Caco-2 (cell line): ENCODE data around the gene VIPR2. TPM values are rescaled to one million over a fixed set of nuclear protein-coding genes. Genes with fewer than 3 reads are reported as not detected.

Experiments
- BruUV-seq: library from RNA; stranded (reverse); fragments of 400-500 nt; replicated peaks from 2 replicates; lab custom pipeline; 2021; lab: Mats Ljungman, UMichigan
- CTCF ChIA-PET: fragments of 300-600 bp; sonication (Branson Sonifier 250); formaldehyde crosslinking; loops from one replicate; lab custom pipeline; 2022; ENCODE audit warnings: antibody characterized with exemption; lab: Charles Lee
- POLR2A ChIA-PET: fragments of 300-600 bp; sonication (Branson Sonifier 250); formaldehyde crosslinking; loops from one replicate; lab custom pipeline; 2022; ENCODE audit warnings: antibody characterized with exemption; lab: Charles Lee
- DNase-seq, 2 experiments: peaks; one replicate each; pipeline versions ENCODE4 v3.0.0 to v3.0.0-alpha.2; 2020 to 2022
- H3K27me3 ChIP-seq: replicated peaks from 2 replicates; pipeline ENCODE4 v1.6.0; 2011; ENCODE audit warnings: low read length; ENCODE audit not compliant: control insufficient read depth, insufficient read depth
- H3K36me3 ChIP-seq: 2 replicates; pipeline ENCODE4 v1.5.1; 2011; ENCODE audit warnings: low read length; ENCODE audit not compliant: control insufficient read depth, insufficient read depth
- H3K4me1 ChIP-seq: fragments of 250-450 bp; sonication (Bioruptor Pico); 2 replicates; pipeline ENCODE4 v1.5.1; 2020; ENCODE audit warnings: mild to moderate bottlenecking
- H3K4me3 ChIP-seq: 2 replicates; pipeline ENCODE4 v1.5.1; 2011; ENCODE audit warnings: low read depth, mild to moderate bottlenecking, control low read depth, low read length
- H3K9me3 ChIP-seq: fragments of 250-450 bp; sonication (Bioruptor Pico); 2 replicates; pipeline ENCODE4 v1.5.1; 2020; ENCODE audit warnings: mild to moderate bottlenecking, moderate library complexity
- H3K27ac Mint-ChIP-seq: one replicate; pipeline ENCODE4 v1.8.0; 2022; ENCODE audit warnings: mixed read lengths; ENCODE audit not compliant: unreplicated experiment
- H3K27me3 Mint-ChIP-seq: one replicate; pipeline ENCODE4 v1.8.0; 2022; ENCODE audit warnings: mixed read lengths; ENCODE audit not compliant: insufficient read depth, unreplicated experiment
- H3K36me3 Mint-ChIP-seq: one replicate; pipeline ENCODE4 v1.8.0; 2022; ENCODE audit warnings: mild to moderate bottlenecking, mixed read lengths; ENCODE audit not compliant: insufficient read depth, unreplicated experiment
- H3K4me1 Mint-ChIP-seq: one replicate; pipeline ENCODE4 v1.8.0; 2022; ENCODE audit warnings: low read depth, mixed read lengths; ENCODE audit not compliant: unreplicated experiment
- H3K4me3 Mint-ChIP-seq: one replicate; pipeline ENCODE4 v1.8.0; 2022; ENCODE audit warnings: mild to moderate bottlenecking, moderate library complexity, mixed read lengths; ENCODE audit not compliant: unreplicated experiment
- H3K9me3 Mint-ChIP-seq: one replicate; pipeline ENCODE4 v1.8.0; 2022; ENCODE audit warnings: mixed read lengths; ENCODE audit not compliant: unreplicated experiment
- CTCF ChIP-seq, 2 experiments: fragments of 200-600 bp in 1 of 2; IDR thresholded peaks; 1 replicate in 1 of 2; 2 replicates in 1 of 2; pipeline versions ENCODE4 v1.5.1 to v1.8.0; 2011 to 2022; ENCODE audit warnings: antibody characterized with exemption in 1 of 2, control low read depth in 1 of 2, inconsistent platforms in 1 of 2, low read depth in 1 of 2, low read length in 1 of 2, mild to moderate bottlenecking in 1 of 2, moderate library complexity in 1 of 2; ENCODE audit not compliant: insufficient read depth in 1 of 2, severe bottlenecking in 1 of 2, unreplicated experiment in 1 of 2
- intact Hi-C: fragments of 100-400 bp; cut with micrococcal nuclease; formaldehyde crosslinking; loops from one replicate; pipeline ENCODE4 v1.10.0; 2022; ENCODE audit not compliant: unreplicated experiment
- total RNA-seq: library from RNA; stranded (reverse); gene quantifications from 2 replicates; pipeline ENCODE4 v1.2.3, GENCODE V29; 2022

VIPR2 gene
- total RNA-seq, 1 experiment from 2014 or later = not detected

GRCh38 chr7:159015081-159015453, 129.6 kb downstream of the VIPR2 start:
- H3K4me1 ChIP-seq = peaks cover 15% of the 10 kb centered on the region
- no peak overlapping the region for H3K4me3 ChIP-seq
- intact Hi-C loops = no loop called here
- 0 out of 2 replicates have a peak, but pooled peaks cover 2% of the 10 kb centered on the region for H3K9me3 ChIP-seq
- H3K27ac Mint-ChIP-seq = peak overlapping the region; percentile 30
- no peaks in the 10 kb centered on the region for H3K36me3 ChIP-seq
- H3K27me3 ChIP-seq = no peaks in the 10 kb centered on the region
- no peak for DNase-seq
- ChIA-PET CTCF (no interaction called here), POLR2A (no interaction called here)
- TF ChIP-seq CTCF (IDR thresholded peaks at IDR 0.05; ENCODE audit: insufficient read depth in 1 of 2, low read depth in 1 of 2, low read length in 1 of 2, severe bottlenecking in 1 of 2, unreplicated experiment in 1 of 2) = no peak
- H3K27me3 Mint-ChIP-seq = no peaks in the 10 kb centered on the region
- H3K36me3 Mint-ChIP-seq = no peaks in the 10 kb centered on the region
- H3K9me3 Mint-ChIP-seq = peaks cover 15% of the 10 kb centered on the region
- H3K4me1 Mint-ChIP-seq = peaks cover 15% of the 10 kb centered on the region
- no TSS peak for BruUV-seq
- no peak overlapping the region for H3K4me3 Mint-ChIP-seq

- H3K4me3 ChIP-seq = no peak overlapping the region
- ChIA-PET POLR2A (no interaction called here), CTCF (no interaction called here)
- peaks cover 12% of the 10 kb centered on the region for H3K9me3 Mint-ChIP-seq
- peaks cover 15% of the 10 kb centered on the region for H3K4me1 ChIP-seq
- H3K4me3 Mint-ChIP-seq = no peak overlapping the region
- no peak for DNase-seq
- no peaks in the 10 kb centered on the region for H3K36me3 Mint-ChIP-seq
- H3K4me1 Mint-ChIP-seq = peaks cover 15% of the 10 kb centered on the region
- no peaks in the 10 kb centered on the region for H3K36me3 ChIP-seq
- intact Hi-C loops = no loop called here
- no TSS peak for BruUV-seq
- no peaks in the 10 kb centered on the region for H3K27me3 ChIP-seq
- no peak for TF ChIP-seq CTCF (IDR thresholded peaks at IDR 0.05; ENCODE audit: insufficient read depth in 1 of 2, low read depth in 1 of 2, low read length in 1 of 2, severe bottlenecking in 1 of 2, unreplicated experiment in 1 of 2)
- H3K27me3 Mint-ChIP-seq = no peaks in the 10 kb centered on the region
- no peaks in the 10 kb centered on the region for H3K9me3 ChIP-seq
- no peak overlapping the region for H3K27ac Mint-ChIP-seq
These were observed 130.2 kb downstream of the VIPR2 start for GRCh38 chr7:159014297-159015062.

GRCh38 chr7:159013825-159014289, 130.8 kb downstream of the VIPR2 start:
- H3K27me3 ChIP-seq = no peaks in the 10 kb centered on the region
- TF ChIP-seq CTCF (IDR thresholded peaks at IDR 0.05; ENCODE audit: insufficient read depth in 1 of 2, low read depth in 1 of 2, low read length in 1 of 2, severe bottlenecking in 1 of 2, unreplicated experiment in 1 of 2) = no peak
- ChIA-PET POLR2A (no interaction called here), CTCF (no interaction called here)
- peaks cover 15% of the 10 kb centered on the region for H3K4me1 Mint-ChIP-seq
- no peak overlapping the region for H3K27ac Mint-ChIP-seq
- no peaks in the 10 kb centered on the region for H3K27me3 Mint-ChIP-seq
- H3K9me3 Mint-ChIP-seq = peaks cover 8% of the 10 kb centered on the region
- no peaks in the 10 kb centered on the region for H3K36me3 Mint-ChIP-seq
- no peak overlapping the region for H3K4me3 Mint-ChIP-seq
- no peaks in the 10 kb centered on the region for H3K9me3 ChIP-seq
- H3K36me3 ChIP-seq = no peaks in the 10 kb centered on the region
- no peak for DNase-seq
- no peak overlapping the region for H3K4me3 ChIP-seq
- intact Hi-C loops = no loop called here
- BruUV-seq = no TSS peak
- H3K4me1 ChIP-seq = peaks cover 15% of the 10 kb centered on the region
